K562 (cell line): ENCODE measurements around the gene SYNPO. TPM values are rescaled to one million over a fixed set of nuclear protein-coding genes. Genes with fewer than 3 reads are reported as not detected.

ENCODE experiments used
- ATF7 ChIP-seq: fragments of 450-650 bp; IDR thresholded peaks from 2 replicates; pipeline ENCODE4 v1.7.1; 2014; ENCODE audit warnings: mild to moderate bottlenecking, moderate library complexity
- C11orf30 ChIP-seq: fragments of 450-650 bp; IDR thresholded peaks from 2 replicates; pipeline ENCODE4 v1.6.1; 2016; ENCODE audit warnings: low read depth, mild to moderate bottlenecking
- CREB1 ChIP-seq, 2 experiments: sonication (generic) in 1 of 2; formaldehyde crosslinking in 1 of 2; IDR thresholded peaks; 2 replicates each; pipeline versions ENCODE4 v1.6.1 to v1.8.0; 2012 to 2022; ENCODE audit warnings: inconsistent platforms in 1 of 2, mild to moderate bottlenecking in 1 of 2, missing genetic modification reagents in 1 of 2, moderate library complexity in 1 of 2
- E2F6 ChIP-seq, 2 experiments: IDR thresholded peaks; 2 replicates each; pipeline ENCODE4 v1.6.1; 2011; ENCODE audit warnings: borderline replicate concordance in 1 of 2, control low read depth in 1 of 2, low read depth in 1 of 2, low read length in 1 of 2, mild to moderate bottlenecking in 1 of 2, mixed read lengths in 1 of 2, moderate library complexity in 1 of 2; ENCODE audit not compliant: insufficient read depth in 1 of 2, insufficient read length in 1 of 2, poor library complexity in 1 of 2, severe bottlenecking in 1 of 2; ENCODE audit errors: extremely low read depth in 1 of 2
- ELF1 ChIP-seq: fragments of 200-800 bp; sonication (Bioruptor generic); IDR thresholded peaks from 2 replicates; pipeline ENCODE4 v1.6.1; 2016; ENCODE audit warnings: missing genetic modification characterization, missing compliant biosample characterization
- ELF2 ChIP-seq: fragments of 250-450 bp; sonication (Bioruptor Pico); IDR thresholded peaks from 2 replicates; pipeline ENCODE4 v1.5.0; 2021; ENCODE audit warnings: mild to moderate bottlenecking
- GABPB1 ChIP-seq: sonication (generic); formaldehyde crosslinking; IDR thresholded peaks from 2 replicates; pipeline ENCODE4 v1.8.0; 2022; ENCODE audit warnings: mild to moderate bottlenecking, missing genetic modification reagents
- GMEB1 ChIP-seq: fragments of 250-450 bp; sonication (Bioruptor Pico); IDR thresholded peaks from 2 replicates; pipeline ENCODE4 v1.4.0; 2020; ENCODE audit warnings: mild to moderate bottlenecking
- HNRNPLL ChIP-seq: fragments of 200-400 bp; formaldehyde crosslinking; IDR thresholded peaks from 2 replicates; pipeline ENCODE4 v1.6.1; 2017; ENCODE audit warnings: low read length, low read depth, mild to moderate bottlenecking; ENCODE audit not compliant: poor library complexity, severe bottlenecking
- LARP7 ChIP-seq: fragments of 450-650 bp; IDR thresholded peaks from 2 replicates; pipeline ENCODE4 v1.6.1; 2016
- MYBL2 ChIP-seq, 2 experiments: fragments of 450-650 bp in 1 of 2; sonication (generic) in 1 of 2; formaldehyde crosslinking in 1 of 2; IDR thresholded peaks; 2 replicates each; pipeline versions ENCODE4 v1.6.1 to v1.8.1; 2017 to 2022; ENCODE audit warnings: borderline replicate concordance in 1 of 2, inconsistent platforms in 1 of 2, low read depth in 1 of 2, mild to moderate bottlenecking in 1 of 2, missing genetic modification reagents in 1 of 2, moderate library complexity in 1 of 2
- POLR2AphosphoS5 ChIP-seq: IDR thresholded peaks from 2 replicates; pipeline ENCODE4 v1.6.1; 2011; ENCODE audit warnings: mild to moderate bottlenecking, low read depth, low read length, moderate library complexity; ENCODE audit not compliant: control insufficient read depth, insufficient read depth
- SMARCE1 ChIP-seq: fragments of 450-650 bp; IDR thresholded peaks from 2 replicates; pipeline ENCODE4 v1.7.1; 2016; ENCODE audit warnings: mild to moderate bottlenecking
- polyA plus RNA-seq, 8 experiments: library from polyadenylated mRNA; depleted of rRNA in 4 of 8; stranded (reverse) in 5 of 8; unstranded in 3 of 8; fragments of >200 nt; fragmentation: Nextera tagmentation in 2 of 8; fragmentation: Illumina TruSeq in 1 of 8; extraction: Ambion mirVana in 2 of 8; extraction: Trizol in 1 of 8; gene quantifications; 2 replicates each; pipeline versions ENCODE4 v1.2.1 to v1.2.3, GENCODE V29; 2011 to 2014; ENCODE audit warnings: inconsistent platforms in 1 of 8, missing spikeins in 1 of 8
- total RNA-seq, 7 experiments: library from RNA; depleted of rRNA in 6 of 7; stranded (reverse); fragments of >200 nt in 6 of 7; fragmentation: Illumina TruSeq in 2 of 7; extraction: Trizol in 2 of 7; gene quantifications; 2 replicates each; pipeline versions ENCODE4 v1.2.1 to v1.2.3, GENCODE V29; 2011 to 2021; ENCODE audit warnings: low replicate concordance in 1 of 7
- TF ChIP-seq, protein P1 (sequence below): fragments of 450-650 bp; IDR thresholded peaks from 2 replicates; pipeline ENCODE4 v1.6.1; 2016; ENCODE audit warnings: missing biosample characterization, missing genetic modification characterization
- TF ChIP-seq, protein P2 (sequence below): sonication (generic); formaldehyde crosslinking; IDR thresholded peaks from 2 replicates; pipeline ENCODE4 v1.8.1; 2023; ENCODE audit warnings: mild to moderate bottlenecking, missing genetic modification reagents
- TF ChIP-seq, protein P3 (sequence below), 2 experiments: fragments of 200-800 bp in 1 of 2; sonication (Bioruptor generic) in 1 of 2; sonication (generic) in 1 of 2; formaldehyde crosslinking in 1 of 2; IDR thresholded peaks in 1 of 2; conservative IDR thresholded peaks in 1 of 2; 2 replicates each; pipeline versions ENCODE4 v1.5.0 to v1.6.1; 2016 to 2020; ENCODE audit warnings: missing compliant biosample characterization in 1 of 2, missing genetic modification characterization in 1 of 2, missing genetic modification reagents in 1 of 2

Gene SYNPO
- total and polyA plus RNA-seq, 9 of the 15 experiments (the other 6 are each of a cell fraction or from before 2014, with no cell fraction given) = 0.01 to 0.31 (median 0.03) TPM; not detected in 4

GRCh38 chr5:150700594-150701377 is 60.3 kb downstream of the SYNPO start, which contains the start of gene RBM22 (continued):
- TF ChIP-seq CREB1 (IDR thresholded peaks at IDR 0.05) = peak; percentile 98
- peak; percentile 96 for TF ChIP-seq CREB1 (CRISPR knock-in tag; IDR thresholded peaks at IDR 0.05)
- peak; percentile 31 for TF ChIP-seq HNRNPLL
- TF ChIP-seq GABPB1 (CRISPR knock-in tag) = peak; percentile 86
- TF ChIP-seq POLR2AphosphoS5 = peak; percentile 84; the same call in 1 of the 2 replicates
- no peak for TF ChIP-seq SMARCE1
- peak; percentile 36 for TF ChIP-seq ELF2
- TF ChIP-seq, protein P1, sequence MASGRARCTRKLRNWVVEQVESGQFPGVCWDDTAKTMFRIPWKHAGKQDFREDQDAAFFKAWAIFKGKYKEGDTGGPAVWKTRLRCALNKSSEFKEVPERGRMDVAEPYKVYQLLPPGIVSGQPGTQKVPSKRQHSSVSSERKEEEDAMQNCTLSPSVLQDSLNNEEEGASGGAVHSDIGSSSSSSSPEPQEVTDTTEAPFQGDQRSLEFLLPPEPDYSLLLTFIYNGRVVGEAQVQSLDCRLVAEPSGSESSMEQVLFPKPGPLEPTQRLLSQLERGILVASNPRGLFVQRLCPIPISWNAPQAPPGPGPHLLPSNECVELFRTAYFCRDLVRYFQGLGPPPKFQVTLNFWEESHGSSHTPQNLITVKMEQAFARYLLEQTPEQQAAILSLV = no peak
- peak; percentile 85; the same call in 1 of the 2 replicates for TF ChIP-seq LARP7
- peak; percentile 92 for TF ChIP-seq C11orf30
- peak; percentile 94 for TF ChIP-seq GMEB1 (CRISPR knock-in tag)
- TF ChIP-seq, protein P2, sequence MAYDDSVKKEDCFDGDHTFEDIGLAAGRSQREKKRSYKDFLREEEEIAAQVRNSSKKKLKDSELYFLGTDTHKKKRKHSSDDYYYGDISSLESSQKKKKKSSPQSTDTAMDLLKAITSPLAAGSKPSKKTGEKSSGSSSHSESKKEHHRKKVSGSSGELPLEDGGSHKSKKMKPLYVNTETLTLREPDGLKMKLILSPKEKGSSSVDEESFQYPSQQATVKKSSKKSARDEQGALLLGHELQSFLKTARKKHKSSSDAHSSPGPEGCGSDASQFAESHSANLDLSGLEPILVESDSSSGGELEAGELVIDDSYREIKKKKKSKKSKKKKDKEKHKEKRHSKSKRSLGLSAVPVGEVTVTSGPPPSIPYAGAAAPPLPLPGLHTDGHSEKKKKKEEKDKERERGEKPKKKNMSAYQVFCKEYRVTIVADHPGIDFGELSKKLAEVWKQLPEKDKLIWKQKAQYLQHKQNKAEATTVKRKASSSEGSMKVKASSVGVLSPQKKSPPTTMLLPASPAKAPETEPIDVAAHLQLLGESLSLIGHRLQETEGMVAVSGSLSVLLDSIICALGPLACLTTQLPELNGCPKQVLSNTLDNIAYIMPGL (CRISPR knock-in tag) = no peak
- TF ChIP-seq, protein P3, sequence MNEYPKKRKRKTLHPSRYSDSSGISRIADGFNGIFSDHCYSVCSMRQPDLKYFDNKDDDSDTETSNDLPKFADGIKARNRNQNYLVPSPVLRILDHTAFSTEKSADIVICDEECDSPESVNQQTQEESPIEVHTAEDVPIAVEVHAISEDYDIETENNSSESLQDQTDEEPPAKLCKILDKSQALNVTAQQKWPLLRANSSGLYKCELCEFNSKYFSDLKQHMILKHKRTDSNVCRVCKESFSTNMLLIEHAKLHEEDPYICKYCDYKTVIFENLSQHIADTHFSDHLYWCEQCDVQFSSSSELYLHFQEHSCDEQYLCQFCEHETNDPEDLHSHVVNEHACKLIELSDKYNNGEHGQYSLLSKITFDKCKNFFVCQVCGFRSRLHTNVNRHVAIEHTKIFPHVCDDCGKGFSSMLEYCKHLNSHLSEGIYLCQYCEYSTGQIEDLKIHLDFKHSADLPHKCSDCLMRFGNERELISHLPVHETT (CRISPR knock-in tag; conservative IDR thresholded peaks at IDR 0.05 in 1 of 2, IDR thresholded peaks at IDR 0.05 in 1 of 2) = peak in 1 of 2 experiments; percentile 86; a peak in 2 of 4 replicates
- peak; percentile 89; the same call in 1 of the 2 replicates for TF ChIP-seq ATF7
- no peak for TF ChIP-seq MYBL2 (IDR thresholded peaks at IDR 0.05; ENCODE audit: low read depth)
- TF ChIP-seq MYBL2 (CRISPR knock-in tag; IDR thresholded peaks at IDR 0.05; ENCODE audit: borderline replicate concordance) = no peak
- peak in 1 of 2 experiments; percentile 22 for TF ChIP-seq E2F6 (IDR thresholded peaks at IDR 0.05; ENCODE audit: borderline replicate concordance in 1 of 2, extremely low read depth in 1 of 2, insufficient read depth in 1 of 2, insufficient read length in 1 of 2, low read depth in 1 of 2, low read length in 1 of 2, poor library complexity in 1 of 2, severe bottlenecking in 1 of 2)
- peak; percentile 82 for TF ChIP-seq ELF1
